GM19397 (cell line): ENCODE results near the gene REXO1.

ENCODE experiments used
- ATAC-seq: cut with Tn5 transposase; IDR thresholded peaks from one replicate; pipeline ENCODE4 v1.9.1; 2021; ENCODE audit warnings: mild to moderate bottlenecking, moderate library complexity; ENCODE audit not compliant: unreplicated experiment

REXO1 gene

DNA sequence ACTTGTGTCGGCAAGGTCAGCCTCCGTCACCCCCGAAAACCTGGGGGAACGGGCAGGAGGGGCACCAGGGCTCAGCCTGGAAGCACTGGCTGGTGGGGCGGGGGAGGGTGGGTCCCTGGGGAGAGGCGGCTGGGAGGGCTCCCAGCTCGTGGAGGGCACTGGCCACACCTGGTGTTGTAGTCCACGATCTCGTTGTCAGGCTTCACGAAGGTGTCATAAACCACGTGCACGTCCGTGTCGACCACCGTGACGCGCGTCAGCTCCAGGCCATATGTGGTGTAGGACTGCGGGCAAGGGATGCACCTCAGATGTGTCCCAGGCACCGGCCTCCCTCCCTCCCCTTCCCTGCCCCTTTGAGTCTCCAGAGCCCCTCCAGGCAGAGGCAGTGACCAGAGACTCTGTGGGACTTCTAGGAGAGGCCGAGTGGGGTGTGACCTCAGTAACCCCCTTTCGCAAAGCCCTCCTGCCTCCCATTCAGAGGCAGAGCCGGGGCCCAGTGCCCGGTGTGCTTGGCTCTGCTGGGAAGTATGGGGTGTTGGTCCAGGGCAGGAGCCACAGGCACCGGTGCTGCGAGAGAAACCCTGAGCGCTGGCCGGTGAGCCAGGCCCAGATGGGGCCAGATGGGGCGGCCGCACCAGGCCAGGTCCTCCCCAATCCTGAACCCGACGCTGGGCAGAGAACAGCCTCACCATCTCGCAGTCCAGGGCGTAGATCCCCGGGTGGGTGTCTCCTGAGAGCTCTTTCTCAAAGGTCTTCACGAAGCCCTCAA lies 31.6 kb downstream of the REXO1 start:
- no peak for ATAC-seq

DNA sequence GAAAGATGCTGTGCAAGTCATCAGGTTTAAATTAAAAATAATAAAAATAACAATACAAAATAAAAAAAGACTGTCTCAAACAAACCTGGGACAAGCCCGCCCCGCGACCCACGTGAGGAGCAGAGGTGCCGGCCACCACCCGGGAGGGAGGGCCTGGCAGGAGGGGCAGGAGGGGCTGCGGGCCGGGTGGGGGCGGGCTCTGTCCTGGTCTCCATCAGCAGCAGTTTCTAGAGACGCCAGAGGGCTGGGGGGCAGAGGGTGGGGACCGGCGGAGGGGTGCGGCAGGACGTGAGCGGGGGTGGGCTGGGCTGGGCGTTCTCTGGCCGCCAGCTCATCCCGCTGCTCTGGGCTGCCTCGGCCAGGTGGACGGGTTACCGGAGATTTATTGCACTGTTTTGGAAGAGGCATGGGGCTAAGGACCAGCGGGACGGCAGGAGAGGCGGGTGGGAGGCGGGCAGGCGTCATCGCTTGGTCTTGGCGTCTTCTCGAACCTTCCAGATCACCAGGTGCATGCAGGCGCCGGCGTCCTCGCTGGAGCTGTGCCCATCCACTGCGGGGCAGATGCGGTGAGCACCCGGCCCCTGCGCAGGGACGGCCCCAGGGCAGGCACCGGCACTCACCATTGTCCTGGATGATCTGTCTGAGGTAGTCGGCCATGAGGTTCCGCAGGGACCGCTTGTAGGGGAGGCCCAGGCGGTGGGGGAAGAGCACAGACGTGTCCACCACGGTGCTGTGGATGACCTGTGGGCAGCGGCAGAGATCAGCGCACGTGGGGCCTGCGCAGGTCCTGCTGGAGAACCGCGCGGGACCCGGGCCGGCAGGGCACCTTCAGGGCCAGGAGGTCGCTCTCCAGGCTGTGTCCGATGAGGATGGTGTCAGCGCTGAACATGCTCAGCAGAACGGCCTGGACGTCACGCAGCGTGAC lies 32.4 kb downstream of the REXO1 start:
- ATAC-seq: no peak

DNA sequence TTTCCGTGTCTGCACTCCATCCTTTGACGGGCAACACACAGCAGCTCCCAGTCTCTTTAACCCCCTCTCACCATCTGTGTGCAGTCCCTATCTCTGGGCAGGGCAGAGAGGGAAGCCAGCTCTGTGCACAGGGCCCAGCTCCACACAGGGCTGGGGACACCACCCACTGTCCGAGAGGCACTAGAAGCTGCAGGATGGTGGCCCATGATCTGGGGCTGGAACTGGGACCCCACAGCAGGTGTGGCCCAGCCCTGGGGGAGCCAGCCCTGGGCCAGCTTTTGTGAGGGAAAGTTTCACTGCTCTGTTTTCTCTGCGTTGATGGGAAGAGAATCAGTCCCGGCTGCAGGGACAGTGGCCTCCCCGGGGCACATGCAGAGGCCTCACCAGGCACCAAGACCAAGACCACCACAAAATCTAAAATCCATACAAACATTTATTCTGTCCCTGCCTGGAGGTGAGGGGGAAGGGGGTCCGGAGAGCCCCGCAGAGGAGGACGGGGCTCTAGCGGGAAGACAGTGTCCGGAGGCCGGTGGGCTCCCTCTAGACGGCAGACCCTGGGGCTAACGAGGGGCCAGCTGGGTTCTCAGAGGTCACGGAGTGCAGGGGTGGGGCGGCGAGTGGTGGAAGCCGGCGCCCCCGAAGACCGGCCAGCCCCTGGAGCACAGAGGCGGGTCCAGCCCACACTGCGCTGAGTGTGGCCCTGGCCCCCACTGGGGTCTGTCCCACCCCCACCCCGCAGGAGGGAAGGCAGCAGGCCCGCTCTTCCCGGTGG lies 33.3 kb downstream of the REXO1 start:
- no peak for ATAC-seq

GRCh38 chr19:1814391-1814790 lies 33.9 kb downstream of the REXO1 start:
- no peak for ATAC-seq

GRCh38 chr19:1813192-1814182 lies 34.8 kb downstream of the REXO1 start:
- ATAC-seq: no peak

DNA sequence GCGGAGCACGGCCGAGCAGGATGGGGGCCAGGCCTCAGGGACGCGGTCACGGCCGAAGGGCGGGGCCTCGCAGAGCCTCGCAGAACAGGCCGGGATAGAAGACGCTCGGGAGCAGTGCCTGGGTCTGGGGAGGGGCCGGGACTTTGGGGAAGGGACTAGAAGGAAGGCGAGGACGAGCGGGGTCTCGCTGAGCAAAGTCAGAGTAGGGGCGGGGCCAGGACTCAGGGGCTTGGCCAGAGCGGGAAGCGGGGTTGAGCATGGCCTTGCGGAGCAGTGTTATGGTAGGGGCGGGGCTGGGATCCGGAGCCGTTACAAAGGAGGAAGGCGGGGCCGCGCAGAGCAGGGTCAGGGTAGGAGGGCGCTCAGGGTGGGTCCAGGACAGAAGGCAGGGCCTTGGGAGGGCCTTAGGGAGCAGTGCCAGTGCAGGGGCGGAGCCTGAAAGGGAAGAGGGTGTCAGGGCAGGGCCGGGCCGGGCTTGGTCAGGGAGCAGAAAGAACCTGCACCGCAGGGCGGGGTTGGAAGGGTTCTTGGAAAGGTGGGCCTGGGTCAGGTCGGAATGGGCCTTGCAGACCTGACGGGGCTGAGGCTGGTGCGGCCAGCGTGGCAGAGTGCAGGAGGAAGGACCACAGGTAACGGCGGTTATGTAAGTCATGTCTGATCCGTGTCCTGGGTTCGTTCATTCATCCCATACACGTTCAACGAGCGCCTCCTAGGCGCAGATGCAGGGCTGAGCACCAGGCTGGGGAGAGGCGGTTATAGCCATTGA lies 35.7 kb downstream of the REXO1 start:
- peak; percentile 77 for ATAC-seq

GRCh38 chr19:1811942-1812425 lies 36.3 kb downstream of the REXO1 start, which contains the start of gene ATP8B3:
ATP8B3 (minus strand) TSS chr19:1812276; CDS start chr19:1811736, 540 bp downstream.
- no peak for ATAC-seq

GRCh38 chr19:1811472-1811894 lies 36.8 kb downstream of the REXO1 start:
- no peak for ATAC-seq

GRCh38 chr19:1810439-1811160 lies 37.7 kb downstream of the REXO1 start:
- no peak for ATAC-seq

DNA sequence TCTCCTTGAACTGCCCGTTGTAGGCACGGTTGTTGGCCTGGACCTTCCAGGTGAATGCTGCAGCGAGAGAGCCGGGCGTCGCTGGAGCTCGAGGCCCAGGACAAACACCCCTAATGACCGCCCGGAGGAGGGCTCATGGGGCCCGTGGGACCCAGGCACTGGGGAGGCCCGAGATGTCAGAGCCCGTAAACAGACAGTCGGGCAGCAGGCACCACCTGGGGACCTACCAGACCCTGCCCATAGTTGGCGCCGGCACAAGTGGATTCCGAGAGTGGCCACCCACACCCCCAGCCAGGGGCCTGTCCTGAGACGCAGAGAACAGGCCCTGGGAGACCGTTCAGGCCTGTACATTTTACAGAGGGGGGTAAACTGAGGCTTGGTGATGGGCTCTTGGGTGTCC lies 38.6 kb downstream of the REXO1 start:
- ATAC-seq: no peak

DNA sequence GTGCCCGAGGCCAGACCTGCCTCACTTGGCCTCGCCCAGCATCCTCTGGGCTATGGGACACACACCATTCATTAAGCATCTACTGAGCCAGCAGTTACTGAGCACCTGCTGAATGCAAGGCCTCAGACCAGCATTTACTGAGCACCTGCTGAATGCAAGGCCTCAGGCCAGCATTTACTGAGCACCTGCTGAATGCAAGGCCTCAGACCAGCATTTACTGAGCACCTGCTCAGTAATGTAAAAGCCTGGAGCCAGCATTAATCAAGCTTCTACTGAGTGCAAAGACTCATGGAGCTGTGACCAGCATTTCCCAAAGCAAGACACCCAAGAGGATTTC lies 39.9 kb downstream of the REXO1 start:
- no peak for ATAC-seq

DNA sequence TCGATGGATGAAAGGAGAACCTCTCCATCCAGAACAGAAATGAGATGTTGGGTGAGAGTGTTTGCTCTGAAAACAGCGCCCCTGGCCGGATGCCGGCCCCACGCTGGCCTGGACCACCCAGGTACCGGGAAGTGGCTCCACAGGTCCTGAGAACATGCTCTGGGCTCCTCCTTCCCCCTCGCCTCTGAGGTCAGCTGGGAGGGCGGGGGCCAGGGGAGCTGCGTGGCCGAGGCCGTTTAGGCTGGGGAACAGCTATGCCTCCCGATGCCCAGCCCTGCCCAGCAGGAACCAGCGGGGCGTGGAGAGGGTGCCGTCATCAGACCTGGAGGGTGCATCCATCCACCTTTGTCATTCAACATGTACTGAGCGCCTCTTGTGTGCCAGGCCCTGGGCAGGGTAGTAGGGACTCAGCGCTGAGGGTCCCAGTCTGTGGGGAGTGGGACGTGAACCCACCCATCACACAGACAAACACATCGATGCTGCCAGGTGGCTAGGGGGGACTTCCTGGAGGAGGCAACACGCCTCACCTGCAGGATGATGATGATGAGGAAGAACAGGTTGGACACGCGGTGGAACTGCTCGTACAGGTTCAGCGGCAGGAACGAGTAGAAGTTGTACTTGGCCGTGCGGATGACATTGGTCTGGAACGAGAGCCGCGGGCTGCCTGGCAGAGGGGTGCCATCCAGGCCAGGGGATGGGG lies 40.4 kb downstream of the REXO1 start:
- no peak for ATAC-seq

DNA sequence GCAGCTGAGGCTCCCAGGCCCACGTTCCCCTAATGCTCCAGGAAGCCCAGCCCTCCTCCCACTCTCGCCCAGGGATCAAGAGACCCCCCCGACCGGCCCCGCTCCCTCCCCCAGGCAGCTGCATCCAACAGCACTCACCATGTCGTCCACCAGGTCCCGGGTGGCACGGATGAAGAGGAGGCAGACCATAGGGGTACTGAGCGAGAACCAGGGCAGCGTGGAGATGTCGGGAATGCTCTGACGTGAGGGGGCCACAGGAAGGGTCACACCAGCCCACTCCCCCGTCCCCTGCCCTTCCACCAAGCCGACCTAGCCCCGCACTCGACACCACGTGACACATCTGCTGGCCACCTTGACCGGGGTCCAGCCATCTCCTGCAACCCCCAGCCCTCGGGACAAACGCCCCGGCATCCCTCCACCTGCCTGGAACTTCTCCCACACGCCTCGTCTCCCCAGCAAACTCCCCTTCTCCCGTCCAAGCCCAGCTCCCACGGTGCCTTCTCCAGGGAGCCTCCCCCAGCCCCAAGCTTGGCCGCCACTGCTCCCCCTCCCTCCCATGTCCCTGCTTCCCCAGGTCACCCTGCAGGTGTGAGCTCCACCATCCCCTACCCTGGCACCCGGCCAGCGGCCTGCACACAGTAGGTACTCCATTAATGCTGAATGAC lies 41.1 kb downstream of the REXO1 start:
- ATAC-seq: no peak

DNA sequence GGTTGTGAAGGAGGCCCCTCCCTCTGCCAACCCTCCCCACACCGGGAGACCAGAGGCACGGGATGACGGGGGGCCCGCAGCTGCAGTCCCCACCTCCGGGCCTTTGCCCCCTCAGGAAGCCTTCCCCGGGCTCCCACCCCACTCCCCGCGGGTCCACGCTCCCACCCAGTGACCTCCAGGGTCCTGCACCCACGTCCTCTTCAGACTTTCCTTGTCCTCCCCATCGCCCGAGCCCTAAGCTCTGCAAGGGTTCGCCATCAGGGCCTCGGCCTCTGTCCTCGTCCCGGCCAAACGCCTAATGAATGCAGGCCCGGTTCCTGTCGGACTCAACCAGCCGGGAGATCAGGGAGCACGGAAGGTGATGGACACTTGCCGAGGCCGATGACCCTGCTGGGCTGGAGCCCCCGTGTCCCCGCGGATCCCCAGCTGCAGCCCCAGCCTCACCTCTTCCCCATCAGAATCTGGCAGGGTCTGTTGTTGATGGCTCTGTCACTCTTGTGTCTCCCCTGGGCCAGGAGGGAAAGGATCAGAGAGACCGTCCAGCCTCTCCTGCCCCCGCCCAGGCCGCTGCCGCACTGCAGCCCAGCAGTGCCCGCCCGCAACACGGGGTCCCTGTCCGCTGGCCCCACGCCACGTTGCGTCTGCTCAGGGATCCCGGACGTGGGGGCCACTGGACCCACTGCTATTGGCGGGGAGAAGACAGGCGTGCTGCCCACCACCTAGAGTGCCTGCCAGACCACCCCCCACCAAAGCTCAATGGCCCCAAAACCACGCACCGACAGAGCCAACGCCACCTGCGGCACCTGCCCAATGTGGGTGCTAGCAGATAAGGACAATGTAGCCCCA lies 41.9 kb downstream of the REXO1 start:
- ATAC-seq: no peak

DNA sequence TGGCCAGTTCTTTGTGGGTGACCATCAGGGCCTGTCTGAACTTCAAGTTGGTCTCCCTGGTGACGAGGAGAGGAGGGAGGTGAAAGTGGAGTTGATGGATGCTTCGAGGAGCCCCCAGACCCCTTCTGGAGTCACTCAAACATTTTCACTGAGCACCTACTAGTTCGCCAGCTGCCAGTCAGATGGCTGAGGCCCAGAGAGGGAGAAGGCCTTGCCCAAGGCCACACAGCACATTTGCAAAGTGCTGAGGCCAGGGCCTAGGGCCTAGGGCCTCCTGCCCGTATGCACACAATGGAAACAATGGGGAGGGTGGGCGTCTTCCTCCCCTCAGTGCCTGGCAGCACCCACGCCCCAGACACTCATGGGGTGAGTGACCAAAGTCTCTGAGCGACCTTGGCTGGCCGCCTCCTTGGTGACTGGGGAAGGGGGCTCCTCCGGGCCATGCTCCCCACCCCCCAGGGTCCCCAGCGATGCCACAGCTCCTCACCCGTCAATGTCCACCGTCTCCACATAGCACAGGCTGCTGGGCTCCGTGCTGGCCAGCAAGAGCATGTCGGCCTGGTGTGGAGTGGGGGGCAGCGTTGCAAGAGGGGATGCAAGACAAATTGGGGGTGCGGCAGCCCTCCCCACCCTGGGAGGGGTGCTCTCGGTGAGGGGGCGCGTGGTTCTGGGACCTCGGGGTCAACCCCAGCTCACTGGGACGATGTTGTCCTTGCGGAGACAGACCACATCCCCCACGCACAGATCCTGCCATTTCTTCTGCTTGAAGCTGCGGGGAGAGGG lies 42.7 kb downstream of the REXO1 start:
- ATAC-seq: no peak

GRCh38 chr19:1804858-1805257 lies 43.4 kb downstream of the REXO1 start:
- no peak for ATAC-seq
